ENCODE results near the gene PTPRM. TPM values are rescaled to one million over a fixed set of nuclear protein-coding genes. Genes with fewer than 3 reads are reported as not detected.
"Not testable (repeated sequence)": the region's sequence is repeated elsewhere in the genome, so short reads cannot be mapped to it uniquely, and the experiment has no call there.

Gene PTPRM
- total RNA-seq, 1 donor from 2014 or later, result 59.0 TPM

DNA sequence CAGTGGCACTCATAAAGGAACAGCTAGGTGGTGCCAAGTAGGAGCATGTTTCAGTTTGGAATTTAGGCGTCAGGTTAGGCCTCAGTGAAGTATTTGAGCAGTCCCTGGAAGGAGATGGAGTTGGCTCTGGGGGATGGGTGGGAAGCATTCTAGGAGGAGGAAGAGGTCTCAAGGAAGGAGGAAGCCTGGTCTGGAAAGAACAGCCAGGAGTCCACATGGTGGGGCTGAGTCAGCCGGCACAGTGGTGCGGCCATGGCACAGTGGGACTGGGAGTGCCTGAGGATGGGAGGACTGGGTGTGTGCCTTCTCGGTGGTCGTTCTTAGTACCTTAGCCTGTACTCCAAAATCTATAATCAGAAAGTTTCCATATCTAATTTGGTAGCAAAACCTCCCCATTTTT, 373.3 kb downstream of the PTPRM start:
- no peak for DNase-seq (ENCODE audit: low read depth, low spot score)

DNA sequence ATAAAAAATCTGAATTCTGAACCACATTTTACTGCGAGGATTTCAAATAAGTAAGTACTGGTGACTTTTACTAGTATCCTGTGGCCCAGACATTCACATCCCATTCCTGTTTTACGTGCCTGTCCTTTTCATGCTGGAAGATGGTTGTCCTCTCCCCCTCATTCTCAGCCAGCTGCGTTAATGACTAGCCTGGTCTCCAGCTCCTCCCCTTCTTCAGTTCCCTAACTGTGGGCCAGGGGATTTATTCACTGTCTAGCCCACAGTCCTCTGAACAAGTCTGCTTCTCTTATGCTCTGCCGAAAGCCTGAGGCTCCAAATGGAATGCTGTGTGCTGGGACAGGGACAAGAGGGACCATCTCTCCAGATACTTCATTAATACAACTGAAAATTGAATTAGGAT, 373.9 kb downstream of the PTPRM start:
- no peak for DNase-seq (ENCODE audit: low read depth, low spot score)

DNA sequence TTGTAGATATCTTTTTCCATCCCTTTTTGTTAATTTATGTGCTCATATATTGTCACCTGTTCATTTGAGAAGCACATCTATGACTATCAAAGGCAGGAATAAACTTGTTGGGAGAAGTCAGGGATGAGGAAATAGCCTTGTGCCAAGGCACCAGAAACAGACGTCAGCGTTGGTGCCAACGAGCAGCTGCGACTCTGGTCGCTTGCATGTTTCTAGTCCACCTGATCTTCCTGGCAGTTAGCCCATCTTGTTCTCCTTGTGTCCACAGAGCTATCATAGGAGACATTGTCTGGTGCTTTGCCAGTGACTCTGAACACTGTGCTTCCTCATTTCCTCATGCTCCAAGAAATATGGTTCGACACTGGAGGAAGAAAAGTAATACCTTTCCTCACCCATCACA, 374.4 kb downstream of the PTPRM start:
- DNase-seq (ENCODE audit: low read depth, low spot score), result no peak

DNA sequence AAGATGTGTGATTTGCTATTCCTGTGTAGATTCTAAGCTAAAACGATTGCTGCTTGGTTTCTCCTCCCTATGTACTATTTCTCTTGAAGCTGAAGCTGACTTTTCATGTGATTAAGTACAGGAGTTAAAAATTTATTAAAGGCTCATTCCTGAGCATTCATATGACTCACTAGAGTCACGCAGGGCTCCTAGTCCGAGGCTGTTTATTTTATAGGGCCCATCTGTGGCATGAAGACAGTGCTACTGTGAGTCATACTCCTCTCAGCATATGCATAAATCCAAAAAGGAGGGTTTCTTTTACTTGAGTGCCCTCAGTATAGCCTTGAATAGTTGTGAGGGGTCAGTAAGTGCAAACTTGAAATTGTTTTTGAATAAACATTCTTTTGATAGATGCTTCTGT, 378.8 kb downstream of the PTPRM start:
- DNase-seq (ENCODE audit: low read depth, low spot score), result peak; percentile 57

GRCh38 chr18:7946734-7947377, 379.7 kb downstream of the PTPRM start:
- DNase-seq (ENCODE audit: low read depth, low spot score), result no peak

DNA sequence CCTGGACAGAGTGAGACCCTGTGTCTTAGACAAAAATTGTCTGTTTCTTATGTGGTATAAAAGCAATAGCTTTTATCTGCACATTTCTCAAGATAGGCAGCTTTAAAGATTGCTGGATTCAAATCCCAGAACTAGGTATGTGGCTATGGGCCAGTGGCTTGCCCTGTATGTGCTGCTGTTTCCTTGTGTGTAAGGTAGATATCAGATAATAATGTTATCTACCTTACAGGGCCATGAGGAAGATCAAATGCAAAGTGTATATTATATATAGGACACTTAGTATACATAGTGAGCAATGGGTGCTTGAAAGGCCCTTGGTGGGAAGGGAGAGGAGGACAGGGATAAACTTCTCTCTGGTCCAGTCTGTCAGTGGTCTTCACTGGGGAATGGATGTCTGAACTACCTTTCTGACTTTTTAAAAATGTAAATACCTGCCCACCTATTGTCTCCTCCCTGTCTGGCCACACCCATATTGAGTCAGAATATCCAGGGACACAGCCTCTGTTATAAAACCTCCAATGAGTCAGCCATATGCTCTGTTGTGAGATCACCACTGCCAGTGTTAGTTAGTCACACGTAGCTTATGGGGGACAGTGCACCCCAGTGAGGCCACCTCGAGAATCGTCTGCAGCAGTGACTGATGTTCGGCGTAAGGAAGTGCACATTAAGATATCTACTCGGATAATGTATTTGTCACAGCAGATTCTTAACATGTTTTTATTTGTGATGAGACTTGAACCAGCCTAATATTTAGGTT, 383.4 kb downstream of the PTPRM start:
- no peak for DNase-seq (ENCODE audit: low read depth, low spot score)

GRCh38 chr18:7953095-7953958, 386.2 kb downstream of the PTPRM start:
- DNase-seq (ENCODE audit: low read depth, low spot score), result no peak

DNA sequence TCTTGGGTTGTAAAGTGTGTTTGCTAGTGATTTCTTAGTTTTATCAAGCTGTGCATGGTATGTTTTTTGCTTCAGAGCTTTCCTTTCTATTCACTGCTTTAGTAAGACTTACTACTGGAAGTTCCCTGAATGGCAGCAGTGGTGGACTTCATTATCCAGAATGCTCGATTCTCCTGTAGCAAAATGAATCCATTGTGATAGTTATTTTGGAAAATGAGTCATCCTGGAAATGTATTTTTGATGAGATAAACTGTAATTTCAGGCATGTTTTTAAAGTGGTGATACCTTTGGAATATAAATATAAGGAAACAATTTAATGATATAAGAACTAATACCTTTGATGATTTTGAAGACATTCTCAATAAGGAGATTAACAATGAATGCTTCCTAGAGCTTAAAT, 387.1 kb downstream of the PTPRM start:
- peak; percentile 22 for DNase-seq (ENCODE audit: low read depth, low spot score)

- no peak for DNase-seq (ENCODE audit: low read depth, low spot score)
Measured at GRCh38 chr18:7955175-7955574, 388.1 kb downstream of the PTPRM start.

DNA sequence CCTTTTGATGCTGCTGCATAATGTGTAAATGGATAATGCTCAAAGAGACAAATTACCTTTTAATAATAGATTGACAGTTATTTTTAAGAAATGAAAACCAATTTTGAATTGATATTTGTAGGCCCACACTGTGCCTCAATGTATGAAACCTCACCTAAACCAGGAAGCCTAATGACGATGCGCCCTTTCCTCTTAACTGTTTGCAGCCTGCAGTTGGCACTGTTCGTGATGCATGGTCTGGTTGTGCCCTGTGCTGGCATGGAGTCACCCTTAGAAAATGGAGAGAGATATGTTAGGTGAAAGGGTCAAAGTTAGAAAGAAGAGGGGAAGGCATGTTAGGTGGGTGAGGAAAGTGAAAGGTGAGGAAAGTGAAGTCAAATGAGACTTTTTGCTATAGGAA, 390.2 kb downstream of the PTPRM start:
- no peak for DNase-seq (ENCODE audit: low read depth, low spot score)

DNA sequence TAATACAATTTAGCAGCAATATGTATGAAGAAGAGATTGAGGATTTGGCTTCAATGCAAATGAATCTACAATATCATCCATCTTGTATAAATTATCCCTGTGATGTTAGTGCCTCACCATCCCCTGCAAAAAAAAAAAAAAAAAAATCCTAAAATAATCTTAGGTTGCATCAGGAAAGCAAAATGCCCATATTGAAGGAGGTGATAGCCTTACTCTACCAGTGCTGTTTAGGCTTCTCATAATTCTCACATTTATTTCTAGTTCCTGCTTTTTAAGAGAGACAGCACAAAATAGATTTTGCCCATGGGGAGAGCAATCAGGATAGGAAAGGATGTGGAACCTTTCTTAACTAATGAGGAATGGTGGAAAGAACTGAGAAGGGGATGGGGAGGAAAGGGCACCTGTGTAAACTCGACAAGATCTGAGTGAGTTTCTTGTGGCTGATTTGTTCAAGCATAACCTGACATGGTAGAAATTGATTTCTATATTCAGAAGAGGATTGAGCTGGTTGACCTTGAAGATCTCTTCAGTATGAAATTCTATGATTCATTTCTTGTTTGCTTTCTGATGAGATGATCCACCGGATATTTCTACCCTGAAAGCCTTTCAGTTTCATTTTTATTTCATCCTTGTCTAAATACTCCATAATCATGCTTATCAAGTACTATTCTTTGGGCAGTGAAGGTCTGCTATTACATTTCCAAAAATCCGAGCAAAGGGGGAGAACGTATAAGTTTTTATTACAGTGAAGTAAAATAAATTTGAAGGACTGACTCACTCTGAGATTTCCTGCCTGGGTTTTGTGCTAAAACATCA, 391.2 kb downstream of the PTPRM start:
- DNase-seq (ENCODE audit: low read depth, low spot score), result no peak

DNA sequence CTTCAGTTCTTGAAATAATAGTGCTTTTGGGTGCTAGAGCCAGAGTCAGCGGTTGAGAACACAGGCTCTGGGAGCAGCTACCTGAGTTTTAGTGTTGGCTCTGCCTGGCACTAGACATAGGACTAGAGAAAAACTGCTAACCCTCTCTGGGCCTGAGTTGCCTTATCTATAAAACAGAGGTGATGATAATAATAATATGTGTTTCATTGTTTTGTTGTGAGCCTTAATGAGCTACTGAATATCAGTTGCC, 391.7 kb downstream of the PTPRM start:
- DNase-seq (ENCODE audit: low read depth, low spot score), result no peak

DNA sequence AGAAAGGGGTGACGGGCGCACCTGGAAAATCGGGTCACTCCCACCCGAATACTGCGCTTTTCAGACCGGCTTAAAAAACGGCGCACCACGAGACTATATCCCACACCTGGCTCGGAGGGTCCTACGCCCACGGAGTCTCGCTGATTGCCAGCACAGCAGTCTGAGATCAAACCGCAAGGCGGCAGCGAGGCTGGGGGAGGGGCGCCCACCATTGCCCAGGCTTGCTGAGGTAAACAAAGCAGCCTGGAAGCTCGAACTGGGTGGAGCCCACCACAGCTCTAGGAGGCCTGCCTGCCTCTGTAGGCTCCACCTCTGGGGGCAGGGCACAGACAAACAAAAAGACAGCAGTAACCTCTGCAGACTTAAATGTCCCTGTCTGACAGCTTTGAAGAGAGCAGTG, 399.6 kb downstream of the PTPRM start:
- DNase-seq (ENCODE audit: low read depth, low spot score), result not testable (repeated sequence)

- DNase-seq (ENCODE audit: low read depth, low spot score), result no peak
Measured at GRCh38 chr18:7974200-7974874, 407.2 kb downstream of the PTPRM start.

GRCh38 chr18:7977897-7978296, 410.8 kb downstream of the PTPRM start:
- no peak for DNase-seq (ENCODE audit: low read depth, low spot score)

GRCh38 chr18:7978834-7979233, 411.7 kb downstream of the PTPRM start:
- DNase-seq (ENCODE audit: low read depth, low spot score), result no peak

GRCh38 chr18:7979714-7980113, 412.6 kb downstream of the PTPRM start:
- DNase-seq (ENCODE audit: low read depth, low spot score), result no peak

DNA sequence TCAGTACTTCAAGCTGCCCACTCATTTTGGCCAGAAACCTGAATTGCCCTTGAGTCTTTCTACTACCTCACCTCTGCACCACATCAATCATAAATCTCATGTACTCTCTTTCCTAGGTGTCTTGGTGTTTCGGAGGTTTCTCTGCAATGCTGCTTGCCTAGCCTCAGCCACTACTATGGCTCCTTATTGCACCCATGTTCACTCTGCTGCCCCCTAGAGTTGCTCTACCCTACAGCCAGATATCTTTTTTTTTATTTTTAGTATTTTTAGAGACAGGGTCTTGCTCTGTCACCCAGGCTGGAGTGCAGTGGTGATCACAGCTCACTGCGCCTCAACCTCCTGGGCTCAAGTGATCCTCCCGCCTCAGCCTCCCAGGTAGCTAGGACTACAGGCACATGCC, 413.0 kb downstream of the PTPRM start:
- no peak for DNase-seq (ENCODE audit: low read depth, low spot score)

GRCh38 chr18:7980656-7981055, 413.5 kb downstream of the PTPRM start:
- no peak for DNase-seq (ENCODE audit: low read depth, low spot score)

DNA sequence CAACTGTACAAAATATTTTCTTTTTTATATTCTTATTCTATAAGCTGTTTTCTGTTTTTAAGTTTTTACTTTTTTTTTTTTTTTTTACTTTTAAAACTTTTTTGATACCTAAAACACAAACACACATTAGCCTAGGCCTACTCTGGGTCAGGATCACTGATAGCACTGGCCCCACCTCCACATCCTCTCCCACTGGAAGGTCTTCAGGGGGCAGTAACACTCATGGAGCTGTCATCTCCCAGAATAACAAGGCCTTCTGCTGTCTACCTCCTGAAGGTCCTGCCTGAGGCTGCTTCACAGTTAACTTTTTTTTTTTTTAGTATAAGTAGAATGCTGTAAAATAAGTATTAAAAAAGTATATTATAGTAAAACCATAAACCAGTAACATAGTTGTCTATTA, 415.1 kb downstream of the PTPRM start:
- DNase-seq (ENCODE audit: low read depth, low spot score), result no peak

DNA sequence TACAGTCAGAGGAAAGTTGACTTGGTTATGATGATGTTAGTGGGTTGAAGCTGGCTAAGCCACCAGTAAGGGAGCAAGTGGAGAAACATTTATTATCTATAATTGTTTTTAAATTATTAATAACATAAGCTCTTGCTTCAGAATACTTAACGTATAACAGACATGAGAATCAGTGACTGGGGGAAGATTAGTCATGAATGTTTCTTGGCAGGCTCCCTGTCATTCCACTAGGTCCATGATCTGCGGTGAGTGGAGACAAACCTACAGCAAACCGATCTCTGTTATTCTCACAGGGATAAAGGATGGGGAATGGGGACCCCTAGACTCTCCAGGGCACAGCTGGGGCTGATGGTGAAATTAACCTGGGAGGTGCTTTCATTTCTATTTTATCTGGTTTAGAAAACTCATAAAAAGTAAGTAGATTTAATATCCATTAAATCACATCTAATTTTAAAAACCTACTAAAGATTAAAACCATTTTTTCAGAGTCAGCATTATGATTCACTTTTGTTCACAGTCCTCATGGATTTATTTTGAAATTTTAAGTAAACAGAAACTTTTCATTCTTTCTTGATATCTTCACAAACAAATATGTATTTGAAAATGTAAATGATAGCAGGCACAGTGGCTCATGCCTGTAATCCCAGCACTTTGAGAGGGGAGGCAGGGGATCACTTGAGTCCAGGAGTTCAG, 420.3 kb downstream of the PTPRM start:
- no peak for DNase-seq (ENCODE audit: low read depth, low spot score)
